ENCODE data around the gene DOCK11. TPM values are rescaled to one million over a fixed set of nuclear protein-coding genes. Genes with fewer than 3 reads are reported as not detected.

DOCK11 gene
- total RNA-seq, 1 experiment from 2014 or later = 5.5 TPM

DNA sequence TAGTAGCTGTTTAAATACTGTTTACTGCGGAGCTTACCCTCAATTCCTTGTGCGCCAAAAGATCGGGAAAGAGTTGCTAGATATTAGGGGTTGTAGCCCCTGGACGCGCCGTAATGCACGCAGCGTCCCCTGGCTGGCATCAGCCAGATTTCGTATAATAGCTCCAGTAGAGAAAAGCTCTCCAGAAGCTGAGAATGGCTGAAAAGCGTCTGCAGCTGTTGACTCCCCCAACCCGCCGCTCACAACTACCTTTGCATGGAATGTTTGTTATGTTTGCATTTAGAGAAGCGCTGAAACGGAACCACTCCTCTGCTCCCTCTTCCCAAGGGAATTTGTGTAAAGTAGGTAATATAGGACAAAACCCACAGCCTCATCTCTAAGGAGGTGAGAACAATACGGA lies 3.7 kb downstream of the DOCK11 start:
- no peak for DNase-seq (ENCODE audit: low read depth)

DNA sequence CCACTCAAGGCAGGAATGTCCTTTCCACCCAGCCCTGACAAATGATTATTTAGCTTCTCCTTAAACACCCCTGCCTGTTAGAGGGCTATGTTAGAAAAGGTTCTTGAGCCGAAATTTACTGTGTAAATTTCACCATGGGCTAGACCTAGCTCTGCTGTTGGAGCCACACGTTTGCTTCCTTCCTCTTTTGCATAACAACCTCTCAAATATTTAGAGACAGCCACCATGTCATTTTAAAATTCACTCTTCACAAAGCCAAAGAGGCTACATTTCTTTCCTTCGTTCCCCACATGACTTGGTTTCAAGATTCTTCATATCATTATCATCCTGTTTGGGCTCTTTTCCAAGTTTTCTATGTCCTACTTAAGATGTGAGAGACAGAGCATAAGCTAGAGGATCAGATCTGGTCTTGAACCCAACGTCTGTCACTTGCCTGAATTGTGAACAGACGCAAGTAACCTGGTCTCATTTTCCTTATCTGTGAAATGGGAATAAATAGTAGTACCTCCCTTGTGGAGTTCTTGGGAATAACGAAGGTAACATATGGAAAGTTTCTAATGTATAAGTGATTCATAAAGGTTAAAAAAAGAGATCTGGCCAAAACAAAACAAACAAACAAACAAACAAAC lies 6.7 kb downstream of the DOCK11 start:
- DNase-seq (ENCODE audit: low read depth) = no peak

DNA sequence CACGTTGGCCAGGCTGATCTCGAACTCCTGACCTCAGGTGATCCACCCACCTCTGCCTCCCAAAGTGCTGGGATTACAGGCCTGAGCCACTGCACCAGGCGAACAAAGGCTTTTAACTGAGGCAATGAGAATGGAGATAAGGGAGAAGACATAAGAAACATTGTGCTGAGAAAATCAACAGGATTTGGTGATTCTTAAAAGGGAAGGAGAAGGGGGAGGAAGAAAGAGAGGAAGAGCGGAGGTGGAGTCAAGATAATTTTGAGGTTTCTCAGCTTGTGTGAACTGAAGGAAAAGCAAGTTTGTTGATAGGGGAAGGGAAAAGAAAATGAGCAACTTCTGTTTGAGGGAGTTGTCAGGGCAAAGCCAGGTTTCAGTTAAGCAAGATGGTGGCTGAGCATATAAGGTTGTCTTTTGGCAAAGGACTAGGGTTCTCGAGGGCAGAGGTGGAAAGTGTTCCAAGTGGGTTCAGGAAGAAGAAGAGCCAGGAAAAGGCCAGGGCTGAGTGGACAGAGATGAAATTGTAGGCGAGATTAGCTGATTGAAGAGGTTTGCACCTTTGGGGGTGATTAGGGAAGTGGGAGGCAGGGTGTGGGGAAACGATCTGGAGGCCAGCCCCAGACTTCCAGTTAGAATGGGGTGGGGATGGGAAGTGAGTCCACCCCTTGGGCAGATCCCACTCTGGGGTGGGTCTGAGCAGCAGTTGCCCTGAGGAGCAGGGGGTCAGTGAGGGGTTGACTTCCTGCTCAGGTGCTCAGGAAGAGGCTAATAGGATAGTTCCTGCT lies 7.8 kb downstream of the DOCK11 start:
- DNase-seq (ENCODE audit: low read depth) = no peak

DNA sequence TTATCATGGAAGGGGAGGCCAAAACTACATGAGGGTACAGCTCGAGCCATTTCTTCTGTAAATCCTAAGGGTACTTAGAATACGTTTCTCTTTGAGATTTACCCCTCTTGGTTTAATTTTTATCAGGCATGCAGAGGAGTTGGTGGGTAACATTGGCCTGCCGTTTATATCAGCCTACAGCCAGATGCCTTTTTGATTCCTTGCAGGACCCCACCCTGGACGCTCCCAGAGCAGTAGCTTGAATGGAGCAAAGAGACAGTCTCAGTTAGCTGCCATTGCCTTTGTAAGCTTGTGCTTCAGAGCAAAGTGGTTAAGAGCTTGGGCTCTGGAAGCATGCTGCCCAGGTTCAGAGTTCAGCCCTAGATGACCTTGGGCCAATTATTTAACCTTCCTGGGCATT lies 9.0 kb downstream of the DOCK11 start:
- DNase-seq (ENCODE audit: low read depth) = no peak

- no peak for DNase-seq (ENCODE audit: low read depth)
These were observed 11.3 kb downstream of the DOCK11 start for GRCh38 chrX:118506805-118507480.

- no peak for DNase-seq (ENCODE audit: low read depth)
These were observed 12.2 kb downstream of the DOCK11 start for GRCh38 chrX:118507766-118508165.

DNA sequence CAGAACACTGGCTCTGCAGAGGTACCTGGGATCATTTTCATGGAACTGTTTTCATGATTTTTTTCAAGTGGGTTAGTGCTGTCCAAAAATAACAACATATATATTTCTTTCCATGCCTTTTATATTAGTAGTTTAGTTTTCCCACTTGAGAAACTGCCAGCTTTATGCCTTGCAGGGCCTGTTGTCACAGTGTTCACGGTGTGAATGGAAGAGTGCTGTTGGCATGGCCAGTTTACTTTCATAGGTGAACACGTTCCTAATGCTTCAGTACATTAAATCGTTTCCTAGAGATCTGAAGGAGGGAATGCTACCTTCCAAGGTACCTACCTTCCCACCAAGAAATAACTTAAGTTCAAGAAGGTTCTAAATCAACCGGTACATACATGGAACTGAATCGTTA lies 12.6 kb downstream of the DOCK11 start:
- DNase-seq (ENCODE audit: low read depth) = no peak

DNA sequence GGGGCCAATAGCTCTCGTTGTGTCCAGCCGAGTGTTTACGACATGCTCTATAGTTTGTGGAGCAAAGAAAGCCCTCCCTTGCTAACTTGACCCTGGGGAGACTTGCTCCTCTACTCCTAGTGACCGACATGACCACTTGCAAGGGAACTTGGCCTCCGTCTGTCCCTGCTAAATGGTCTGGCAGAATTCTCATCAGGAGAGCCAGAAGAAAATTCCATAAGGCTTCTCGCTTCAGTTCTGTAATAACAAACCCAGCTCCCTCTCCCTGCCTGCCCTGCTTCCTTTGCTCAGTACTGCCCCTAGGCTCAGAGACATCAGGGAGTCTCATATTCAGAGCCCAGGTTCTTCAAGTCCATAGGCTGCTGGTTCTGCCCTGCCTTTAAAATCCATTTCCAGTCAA lies 13.0 kb downstream of the DOCK11 start:
- no peak for DNase-seq (ENCODE audit: low read depth)

GRCh38 chrX:118510111-118510510 lies 14.5 kb downstream of the DOCK11 start:
- no peak for DNase-seq (ENCODE audit: low read depth)

- DNase-seq (ENCODE audit: low read depth) = no peak
These were observed 17.7 kb downstream of the DOCK11 start for GRCh38 chrX:118513120-118513898.

GRCh38 chrX:118519411-118520215 lies 24.0 kb downstream of the DOCK11 start:
- DNase-seq (ENCODE audit: low read depth) = no peak

DNA sequence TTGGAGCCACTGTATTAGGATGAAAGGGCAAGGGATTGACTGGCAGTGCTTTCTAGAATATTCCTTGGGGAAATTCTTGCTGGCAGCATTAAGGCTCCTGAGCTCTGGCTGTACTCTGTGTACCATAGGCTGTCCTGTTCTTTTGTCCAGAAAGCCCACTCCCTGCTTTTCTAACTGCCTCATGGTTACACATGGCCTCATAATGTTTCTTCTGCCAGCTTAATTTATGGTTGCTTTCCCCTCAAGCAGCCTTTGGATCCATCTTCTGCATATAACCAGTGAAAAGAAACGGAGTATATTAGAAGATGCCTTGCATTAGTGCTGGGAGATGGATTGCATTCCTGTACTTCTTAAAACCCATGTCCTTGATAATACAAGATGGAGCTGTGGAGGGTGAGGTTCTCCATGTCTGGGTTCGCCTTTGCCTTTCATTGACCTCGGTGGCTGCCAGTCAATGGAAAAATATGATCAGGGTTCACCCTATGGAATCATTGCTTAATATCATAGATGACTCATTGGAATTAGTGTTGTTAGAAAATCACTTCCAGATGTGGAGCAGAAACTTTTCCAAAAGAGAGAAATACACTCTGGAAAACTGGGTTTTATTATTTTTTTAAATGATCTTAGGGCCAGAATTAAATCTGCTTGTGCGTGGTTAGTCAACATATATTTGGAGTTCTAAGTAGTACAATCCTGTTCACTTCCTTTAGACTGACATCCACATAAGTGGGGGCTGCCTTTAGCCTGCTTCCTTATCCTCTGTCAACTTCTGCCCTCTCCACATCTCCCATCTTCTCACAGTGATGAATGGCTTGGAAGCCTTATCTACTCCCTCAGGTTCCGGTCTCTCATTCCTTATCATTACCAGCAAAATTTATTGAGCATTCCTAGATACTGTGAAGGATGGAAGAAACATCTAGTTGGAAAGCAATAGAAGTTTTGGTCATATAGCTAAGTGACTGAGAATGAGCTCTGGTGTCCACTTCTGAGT lies 24.9 kb downstream of the DOCK11 start:
- DNase-seq (ENCODE audit: low read depth) = peak; percentile 55

DNA sequence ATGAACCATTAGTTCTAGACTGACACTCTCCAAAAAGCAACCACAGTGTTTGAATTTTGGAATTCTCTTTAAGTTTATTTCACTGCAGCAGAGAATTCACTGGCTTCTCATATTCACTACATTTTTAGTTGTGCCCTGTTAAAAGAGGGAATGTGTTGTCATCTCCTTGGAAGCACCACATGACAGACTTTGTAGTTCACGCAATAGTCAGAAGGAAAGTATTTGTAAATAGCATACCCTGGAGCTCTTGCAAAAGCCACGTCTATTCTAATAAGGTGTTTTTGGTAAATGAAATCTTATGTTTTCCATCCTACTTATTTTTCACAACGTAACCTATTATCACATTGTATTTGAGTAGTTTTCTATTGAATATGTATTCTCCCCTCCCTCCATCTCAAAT lies 25.8 kb downstream of the DOCK11 start:
- peak; percentile 29 for DNase-seq (ENCODE audit: low read depth)

- no peak for DNase-seq (ENCODE audit: low read depth)
These were observed 26.8 kb downstream of the DOCK11 start for GRCh38 chrX:118522230-118522926.

DNA sequence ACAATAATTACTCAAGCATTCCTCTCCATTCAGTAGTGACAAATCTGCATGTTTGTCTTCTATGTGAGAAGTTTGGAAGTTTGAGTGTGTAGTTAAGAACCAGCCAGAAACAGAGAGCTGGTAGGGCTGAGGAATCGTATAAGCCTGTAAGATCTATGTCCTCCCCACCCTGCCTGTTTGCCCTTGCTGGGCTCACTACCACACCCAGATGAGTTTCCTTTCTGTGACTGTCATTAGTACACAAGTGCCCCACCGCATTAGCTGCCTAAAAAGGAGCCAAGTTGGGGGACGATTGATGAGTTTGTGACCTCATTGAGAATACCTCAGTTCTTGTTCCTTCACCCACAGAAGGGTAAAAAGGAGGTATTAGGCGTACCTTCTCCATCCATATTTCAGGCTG lies 28.3 kb downstream of the DOCK11 start:
- no peak for DNase-seq (ENCODE audit: low read depth)

GRCh38 chrX:118524344-118524743 lies 28.7 kb downstream of the DOCK11 start:
- peak; percentile 19 for DNase-seq (ENCODE audit: low read depth)

GRCh38 chrX:118525174-118525730 lies 29.6 kb downstream of the DOCK11 start:
- DNase-seq (ENCODE audit: low read depth) = no peak

- DNase-seq (ENCODE audit: low read depth) = no peak
These were observed 30.5 kb downstream of the DOCK11 start for GRCh38 chrX:118526149-118526548.
